CD4-positive, alpha-beta T cell treated with Interleukin-17A for 1 hour (primary cell): ENCODE measurements around the gene IKBKE.
"Not testable (repeated sequence)": the region's sequence is repeated elsewhere in the genome, so short reads cannot be mapped to it uniquely, and the experiment has no call there.

Source experiments
- DNase-seq: peaks from one replicate; pipeline ENCODE4 v3.0.0-alpha.2; 2020

IKBKE gene

DNA sequence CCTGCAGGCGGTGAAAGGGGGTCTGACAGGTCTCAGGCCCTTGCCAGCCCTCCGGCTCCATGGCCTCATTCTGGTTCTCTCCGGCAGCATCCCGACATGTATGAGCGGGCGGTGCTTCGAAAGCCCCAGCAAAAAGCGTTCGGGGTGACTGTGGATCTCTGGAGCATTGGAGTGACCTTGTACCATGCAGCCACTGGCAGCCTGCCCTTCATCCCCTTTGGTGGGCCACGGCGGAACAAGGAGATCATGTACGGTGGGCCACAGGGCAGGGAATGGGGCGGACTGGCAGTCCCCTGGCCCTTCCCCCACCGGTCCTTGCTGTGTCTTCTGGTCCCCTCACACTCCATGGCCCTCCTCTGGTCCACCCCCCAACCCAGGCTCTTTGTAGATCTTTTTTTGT lies 6.3 kb downstream of the IKBKE start:
- no peak for DNase-seq

DNA sequence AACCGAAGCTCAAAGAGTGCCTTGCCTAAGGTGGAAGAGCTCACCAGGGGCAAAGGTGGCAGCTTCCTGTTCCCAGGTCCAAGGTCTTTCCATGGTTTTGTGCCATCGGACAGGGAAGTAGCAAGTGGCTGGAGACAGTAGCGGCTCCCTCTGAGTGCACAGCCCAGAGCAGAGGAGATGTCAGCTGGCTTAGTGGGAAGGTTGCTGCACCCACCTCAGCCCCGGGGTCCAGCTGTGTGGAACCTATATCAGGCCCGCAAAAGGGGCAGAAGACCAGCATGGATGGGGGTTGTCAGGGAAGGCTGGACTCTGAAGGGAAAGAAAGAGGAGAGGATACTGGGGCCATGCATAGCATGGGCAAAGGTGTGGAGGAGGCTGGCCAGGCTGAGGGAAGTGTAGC lies 6.8 kb downstream of the IKBKE start:
- DNase-seq = no peak

DNA sequence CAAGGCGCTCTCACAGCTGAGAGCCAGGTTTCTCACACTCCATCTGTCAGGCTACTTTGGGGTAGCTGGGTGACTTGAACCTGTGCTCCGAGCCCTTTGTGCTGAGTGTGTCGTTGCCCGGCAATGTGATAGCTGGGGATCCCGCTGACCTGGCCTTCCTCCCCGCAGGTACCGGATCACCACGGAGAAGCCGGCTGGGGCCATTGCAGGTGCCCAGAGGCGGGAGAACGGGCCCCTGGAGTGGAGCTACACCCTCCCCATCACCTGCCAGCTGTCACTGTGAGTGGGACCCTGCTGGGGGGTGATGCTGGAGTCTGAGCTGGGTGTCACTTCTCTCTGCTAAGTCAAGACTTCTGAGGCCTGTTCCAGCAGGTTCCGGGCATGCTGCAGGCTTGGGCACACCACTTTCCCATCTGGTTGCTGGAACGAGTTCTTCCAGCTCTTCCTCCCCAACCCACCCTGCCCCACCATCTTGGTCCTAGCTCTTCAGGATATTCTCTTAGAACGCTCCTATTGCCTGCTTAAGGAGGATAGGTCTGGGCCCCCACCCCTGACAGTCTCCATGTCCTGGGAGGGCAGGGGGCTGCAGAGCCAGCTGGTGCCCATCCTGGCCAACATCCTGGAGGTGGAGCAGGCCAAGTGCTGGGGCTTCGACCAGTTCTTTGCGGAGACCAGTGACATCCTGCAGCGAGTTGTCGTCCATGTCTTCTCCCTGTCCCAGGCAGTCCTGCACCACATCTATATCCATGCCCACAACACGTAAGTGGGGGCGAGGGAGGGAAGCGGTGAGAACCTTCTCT lies 7.5 kb downstream of the IKBKE start:
- no peak for DNase-seq

DNA sequence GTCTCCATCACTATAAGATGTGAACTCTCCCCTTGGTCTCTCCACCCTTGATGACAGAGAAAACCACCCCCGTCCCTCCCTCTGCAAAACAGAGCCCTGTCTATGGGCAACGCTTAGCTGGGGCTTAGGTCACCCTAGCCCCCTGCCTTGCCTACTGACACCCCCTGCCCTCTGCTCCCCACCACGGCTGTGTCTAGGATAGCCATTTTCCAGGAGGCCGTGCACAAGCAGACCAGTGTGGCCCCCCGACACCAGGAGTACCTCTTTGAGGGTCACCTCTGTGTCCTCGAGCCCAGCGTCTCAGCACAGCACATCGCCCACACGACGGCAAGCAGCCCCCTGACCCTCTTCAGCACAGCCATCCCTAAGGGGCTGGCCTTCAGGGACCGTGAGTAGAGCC lies 8.5 kb downstream of the IKBKE start:
- no peak for DNase-seq

DNA sequence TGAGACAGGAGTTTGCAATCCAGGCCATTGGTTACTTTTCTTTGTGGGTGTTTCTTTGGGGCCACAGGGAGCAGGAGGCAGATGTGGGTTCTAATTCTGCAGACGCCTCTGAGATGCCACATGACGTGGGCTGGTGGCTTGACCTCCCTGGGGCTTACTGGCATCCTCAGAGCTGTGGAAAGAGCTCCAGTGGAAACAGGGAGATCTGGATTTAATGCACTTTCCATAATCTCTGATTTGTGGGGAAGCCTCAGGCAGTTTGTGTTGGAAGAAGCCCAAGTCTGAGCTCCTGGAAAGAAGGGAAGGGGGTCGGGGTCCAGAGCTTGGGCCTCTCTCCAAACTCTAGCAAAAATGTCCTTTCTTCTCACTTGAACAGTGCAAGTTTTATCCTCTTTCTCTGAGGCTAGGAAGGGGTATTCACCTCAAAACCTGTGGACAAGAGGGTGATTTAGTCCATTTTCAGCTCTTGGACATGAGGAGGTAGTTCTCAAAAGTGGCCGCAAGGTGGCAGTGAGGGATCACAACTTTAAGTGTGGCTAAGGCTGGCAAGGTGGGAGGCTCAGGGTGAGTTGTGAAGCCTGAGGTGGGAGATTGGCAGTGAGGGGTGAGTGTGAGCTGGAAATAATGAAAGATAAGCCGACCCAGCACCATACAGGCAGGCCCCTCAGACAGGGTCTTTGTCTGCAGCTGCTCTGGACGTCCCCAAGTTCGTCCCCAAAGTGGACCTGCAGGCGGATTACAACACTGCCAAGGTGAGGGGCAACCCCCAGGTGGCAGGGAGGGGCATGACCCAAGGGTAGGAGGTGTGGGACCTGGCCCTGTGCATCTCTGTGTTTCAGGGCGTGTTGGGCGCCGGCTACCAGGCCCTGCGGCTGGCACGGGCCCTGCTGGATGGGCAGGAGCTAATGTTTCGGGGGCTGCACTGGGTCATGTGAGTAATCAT lies 9.2 kb downstream of the IKBKE start:
- peak; percentile 70 for DNase-seq

DNA sequence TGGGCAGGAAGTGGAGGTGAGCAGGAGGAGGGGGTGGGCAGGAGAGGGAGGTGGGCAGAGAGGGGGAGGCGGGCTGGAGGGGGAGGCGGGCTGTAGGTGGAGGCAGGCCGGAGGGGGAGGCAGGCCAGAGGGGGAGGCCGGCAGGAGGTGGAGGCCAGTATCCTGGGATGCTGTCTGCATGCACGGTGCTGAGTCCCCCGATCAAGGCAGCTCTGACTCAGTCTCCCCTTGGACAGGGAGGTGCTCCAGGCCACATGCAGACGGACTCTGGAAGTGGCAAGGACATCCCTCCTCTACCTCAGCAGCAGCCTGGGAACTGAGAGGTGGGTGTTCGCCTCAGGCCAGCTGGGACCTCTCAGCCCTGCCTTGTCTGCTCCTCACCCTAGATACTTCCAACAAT lies 9.9 kb downstream of the IKBKE start:
- DNase-seq = no peak

DNA sequence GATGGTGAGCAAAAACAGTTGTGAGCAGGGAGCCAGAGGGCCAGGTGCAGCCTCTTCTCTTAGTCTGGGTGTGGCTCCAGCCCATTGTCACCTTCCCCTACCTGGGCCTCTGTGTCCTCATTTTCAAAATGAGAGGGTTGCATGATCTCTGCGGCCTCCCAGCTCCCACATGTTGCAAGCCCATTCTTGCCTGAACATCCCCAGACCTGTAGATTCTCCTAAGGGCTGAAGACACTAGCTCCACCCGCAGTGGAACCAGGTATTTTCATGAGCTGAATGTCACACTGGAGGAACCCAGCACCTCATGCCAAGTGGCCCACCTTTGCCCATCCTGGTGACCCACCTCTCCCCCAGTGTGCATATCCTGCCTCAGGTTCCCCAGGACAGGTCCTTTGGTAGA lies 12.3 kb downstream of the IKBKE start:
- DNase-seq = no peak

DNA sequence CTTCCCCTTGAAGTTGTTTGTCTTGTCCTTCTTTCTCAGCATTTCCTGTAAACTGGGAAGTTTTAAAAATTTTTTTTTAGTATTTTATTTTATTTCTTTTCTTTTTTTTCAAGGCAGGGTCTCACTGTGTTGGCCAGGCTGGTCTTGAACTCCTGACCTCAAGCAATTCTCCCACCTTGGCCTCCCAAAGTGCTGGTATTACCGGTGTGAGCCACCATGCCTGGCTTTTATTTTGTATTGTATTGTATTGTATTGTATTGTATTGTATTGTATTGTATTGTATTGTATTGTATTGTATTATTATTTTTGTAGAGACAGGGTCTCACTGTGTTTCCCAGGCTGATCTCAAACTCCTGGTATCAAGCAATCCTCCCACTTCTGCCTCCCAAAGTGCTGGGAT lies 13.6 kb downstream of the IKBKE start:
- not testable (repeated sequence) for DNase-seq

DNA sequence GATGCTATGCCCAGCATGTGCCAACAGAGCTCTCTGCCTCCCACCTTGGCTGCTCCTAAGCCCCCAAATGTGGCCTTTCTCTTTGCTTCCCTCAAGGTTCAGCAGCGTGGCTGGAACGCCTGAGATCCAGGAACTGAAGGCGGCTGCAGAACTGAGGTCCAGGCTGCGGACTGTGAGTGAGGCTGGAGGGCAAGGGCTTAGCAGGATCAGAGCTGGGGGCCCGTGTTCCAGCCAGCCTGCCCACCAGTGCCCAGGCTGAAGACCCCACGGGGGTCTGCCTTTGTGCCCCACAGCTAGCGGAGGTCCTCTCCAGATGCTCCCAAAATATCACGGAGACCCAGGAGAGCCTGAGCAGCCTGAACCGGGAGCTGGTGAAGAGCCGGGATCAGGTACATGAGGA lies 14.6 kb downstream of the IKBKE start:
- no peak for DNase-seq

DNA sequence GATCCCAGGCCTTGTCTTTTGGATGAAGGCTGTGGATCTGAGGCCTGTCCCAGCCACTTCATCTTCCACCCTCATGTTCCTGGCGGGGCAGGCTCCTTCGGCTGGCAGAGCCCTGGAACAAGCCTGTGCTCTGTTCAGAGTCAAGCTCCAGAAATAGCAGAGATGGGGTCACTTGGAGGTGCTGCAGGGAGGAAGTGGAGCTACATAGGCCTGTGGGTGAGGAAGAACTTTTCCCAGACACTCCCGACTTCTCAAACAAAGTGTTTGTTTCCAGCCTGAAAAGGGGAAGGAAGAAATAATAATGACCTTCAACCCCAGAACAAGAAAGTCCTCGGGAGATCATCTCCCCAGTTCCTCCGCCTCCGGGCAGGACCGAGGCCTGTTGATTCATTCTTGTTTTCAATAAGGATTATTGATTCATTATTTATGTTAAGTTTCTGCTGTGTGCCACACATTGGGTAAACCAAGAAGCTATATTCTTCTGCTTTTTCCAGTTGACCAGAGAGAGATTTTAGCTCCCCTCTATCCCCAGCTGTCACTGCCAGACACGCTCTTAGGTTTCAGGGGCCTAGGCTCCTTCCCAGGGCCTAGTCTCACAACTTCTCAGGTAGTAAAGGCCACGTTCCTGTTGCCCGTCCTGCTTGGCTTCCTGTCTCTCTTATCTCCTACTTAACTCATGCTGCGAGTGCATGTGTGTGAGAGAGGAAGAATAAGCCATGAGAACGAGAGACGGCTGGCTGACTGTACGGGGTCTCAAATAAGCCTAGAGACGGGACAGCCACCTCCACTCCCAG lies 16.9 kb downstream of the IKBKE start:
- no peak for DNase-seq

DNA sequence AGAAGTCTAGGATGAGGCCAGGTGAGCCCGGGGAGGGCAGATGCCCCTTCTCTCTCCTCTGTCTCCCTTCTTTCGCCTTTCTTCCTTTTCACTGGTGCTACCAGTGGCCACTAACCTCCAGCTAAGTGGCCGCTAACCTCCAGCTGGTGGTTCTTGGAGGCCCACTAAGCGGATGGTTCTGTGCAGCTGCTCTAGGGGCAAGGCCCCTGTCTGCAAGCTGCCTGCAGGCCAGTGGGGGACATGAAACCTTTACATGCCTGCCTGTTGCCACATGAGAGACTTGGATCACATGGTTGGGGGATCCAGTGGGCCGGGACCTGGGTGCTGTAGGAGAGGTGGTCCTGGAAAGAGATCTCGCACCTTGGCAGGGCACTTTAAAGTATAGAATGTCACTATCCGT lies 17.7 kb downstream of the IKBKE start:
- DNase-seq = no peak

DNA sequence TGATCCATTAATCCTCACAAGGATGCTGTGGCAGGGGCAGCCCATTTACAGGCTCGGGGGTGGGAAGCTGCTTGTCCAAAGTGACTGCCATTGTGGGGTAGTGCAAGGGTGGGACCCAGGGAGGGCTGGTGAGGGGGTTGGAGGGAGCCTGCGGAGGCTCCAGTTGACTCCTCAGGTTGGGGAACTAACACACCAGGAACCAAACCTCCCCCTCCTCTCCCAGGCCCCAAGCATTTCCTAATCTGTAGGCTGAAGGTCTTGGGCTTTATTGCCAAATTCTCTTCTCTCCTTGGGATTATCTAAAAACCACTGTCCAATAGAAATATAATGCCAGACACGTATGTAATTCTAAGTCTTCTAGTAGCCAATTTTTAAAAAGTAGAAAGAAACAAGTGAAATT lies 18.2 kb downstream of the IKBKE start:
- no peak for DNase-seq

DNA sequence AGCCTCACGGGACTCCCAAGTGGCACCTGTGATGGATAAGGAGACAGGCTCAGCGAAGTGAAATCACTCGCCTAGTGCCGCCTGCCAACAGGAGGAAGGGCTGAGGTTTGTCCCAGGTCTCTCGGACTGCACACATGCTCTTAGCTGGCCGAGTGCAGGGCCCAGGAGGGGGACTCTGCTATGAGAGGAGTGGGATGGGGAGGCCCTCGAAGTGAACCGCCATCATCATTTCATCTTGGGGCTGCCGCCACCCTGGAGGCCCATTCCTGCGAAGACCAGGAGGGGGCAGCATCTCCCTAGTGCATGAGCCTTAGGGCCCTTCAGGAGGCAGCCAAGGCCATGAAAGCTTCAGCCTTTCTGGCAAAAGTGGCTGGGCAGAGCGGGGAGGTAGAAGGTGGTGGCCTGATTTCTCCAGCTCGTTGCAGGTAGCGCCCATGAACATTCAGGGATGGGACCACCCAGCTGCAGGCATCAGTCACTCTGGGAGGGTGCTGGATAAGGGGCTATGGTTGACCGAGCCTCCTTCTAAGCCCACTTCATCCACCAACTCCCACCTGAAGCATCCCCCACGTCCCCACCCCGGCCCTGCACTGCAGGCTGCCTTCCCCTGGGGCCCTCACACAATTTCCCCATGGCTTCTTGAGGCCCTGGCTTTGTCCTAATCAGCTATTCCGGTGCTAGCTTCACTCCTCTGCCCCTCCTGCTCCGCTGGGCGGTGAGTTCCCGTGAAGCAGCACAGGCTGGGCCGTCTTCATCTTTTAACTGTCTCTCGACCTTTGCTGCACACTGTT lies 19.9 kb downstream of the IKBKE start:
- peak; percentile 65 for DNase-seq

DNA sequence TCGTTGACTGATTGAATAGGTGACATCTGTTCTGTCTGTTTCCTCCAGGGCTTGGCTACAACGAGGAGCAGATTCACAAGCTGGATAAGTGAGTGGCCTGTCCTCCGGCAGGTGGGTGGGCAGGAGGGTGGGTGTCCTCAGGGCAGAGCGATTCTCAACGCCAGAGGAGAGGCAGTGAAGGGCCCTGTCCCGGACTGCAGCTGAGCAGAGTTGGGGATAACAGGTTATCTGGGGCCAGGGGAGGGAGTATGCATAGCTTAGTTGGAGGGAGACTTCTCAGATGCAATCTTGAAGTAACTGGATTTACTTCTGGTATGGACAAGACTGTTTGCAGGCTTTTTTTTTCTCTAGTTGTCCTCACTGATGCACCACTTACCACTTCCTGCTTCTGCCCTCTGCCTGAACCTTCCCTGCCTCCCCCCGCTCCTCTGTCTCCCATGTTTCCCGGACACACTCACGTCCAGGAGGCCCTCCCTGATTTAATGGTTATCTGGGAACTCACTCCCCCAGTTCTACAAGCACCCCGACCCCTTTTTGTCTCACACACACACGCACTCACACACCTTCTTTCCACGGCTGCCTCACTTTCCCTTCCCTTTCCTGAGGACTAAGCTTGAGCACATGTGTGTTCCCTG lies 20.6 kb downstream of the IKBKE start:
- DNase-seq = no peak

DNA sequence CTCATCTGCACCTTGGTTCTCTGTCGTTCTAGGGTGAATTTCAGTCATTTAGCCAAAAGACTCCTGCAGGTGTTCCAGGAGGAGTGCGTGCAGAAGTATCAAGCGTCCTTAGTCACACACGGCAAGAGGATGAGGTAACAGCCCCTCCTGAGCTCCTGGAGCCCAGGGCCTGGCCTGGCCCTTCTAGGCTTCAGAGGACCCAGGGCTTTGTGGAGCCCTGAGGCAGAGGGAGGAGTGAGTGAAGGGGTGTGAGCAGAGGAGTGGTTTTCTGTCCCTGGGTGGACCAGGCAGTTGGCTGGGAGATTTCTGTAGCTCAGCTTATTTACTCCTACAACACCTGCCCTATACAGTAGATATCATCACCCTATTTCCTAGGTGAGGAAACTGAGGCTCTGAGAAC lies 21.3 kb downstream of the IKBKE start:
- DNase-seq = no peak

DNA sequence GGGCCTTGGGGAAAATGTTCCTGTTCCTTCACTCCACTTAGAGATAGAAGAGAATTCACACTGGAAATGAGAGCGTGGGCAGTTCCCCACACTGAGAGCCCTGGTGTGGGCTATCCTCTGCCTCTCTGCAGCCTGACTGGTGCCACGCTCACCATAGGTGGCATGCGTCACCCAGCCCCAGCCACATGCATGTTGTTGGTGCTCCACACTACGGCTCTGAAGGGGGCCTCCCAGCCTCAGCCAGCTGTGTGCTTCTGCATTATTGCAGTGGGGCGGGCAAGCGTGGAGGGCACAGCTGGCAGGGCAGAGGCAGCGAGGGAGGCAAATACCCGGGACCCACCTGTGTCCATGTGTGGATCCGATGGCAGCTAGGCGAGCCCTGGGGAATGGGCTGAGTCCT lies 22.3 kb downstream of the IKBKE start:
- DNase-seq = no peak

DNA sequence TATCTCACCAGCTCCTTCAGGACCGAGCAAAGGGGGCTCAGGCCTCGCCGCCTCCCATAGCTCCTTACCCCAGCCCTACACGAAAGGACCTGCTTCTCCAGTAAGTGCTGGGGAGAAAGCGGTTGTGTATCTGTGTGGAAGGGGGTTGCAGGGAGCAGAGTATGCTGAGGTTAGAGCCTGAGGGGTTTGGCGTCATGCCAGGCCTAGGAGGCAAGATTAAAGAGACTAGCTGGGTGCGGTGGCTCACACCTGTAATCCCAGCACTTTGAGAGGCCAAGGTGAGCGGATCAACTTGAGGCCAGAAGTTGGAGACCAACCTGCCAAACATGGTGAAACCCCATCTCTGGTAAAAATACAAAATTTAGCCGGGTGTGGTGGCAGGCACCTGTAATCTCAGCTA lies 23.0 kb downstream of the IKBKE start:
- DNase-seq = no peak

DNA sequence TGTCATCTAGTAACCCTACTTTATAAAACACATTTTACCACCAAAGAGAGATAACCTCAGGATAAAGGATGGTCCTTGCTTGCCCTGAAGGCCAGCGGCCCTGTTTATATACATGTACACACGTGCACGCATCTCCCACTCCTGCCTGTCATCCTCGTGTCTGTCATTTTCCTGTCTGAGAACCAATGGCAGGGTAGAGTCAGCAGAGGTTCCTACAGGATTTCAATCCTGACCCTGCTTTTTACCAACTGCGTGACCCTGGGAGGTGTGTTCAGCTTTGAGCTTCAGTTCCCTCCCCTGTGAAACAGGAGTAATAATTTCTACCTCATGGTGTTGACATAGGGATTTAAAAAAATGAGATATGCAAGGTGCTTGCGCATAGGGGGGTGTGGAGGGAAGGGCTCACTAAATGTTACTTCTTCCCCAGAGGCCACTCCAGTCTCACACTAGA lies 24.8 kb downstream of the IKBKE start:
- no peak for DNase-seq

DNA sequence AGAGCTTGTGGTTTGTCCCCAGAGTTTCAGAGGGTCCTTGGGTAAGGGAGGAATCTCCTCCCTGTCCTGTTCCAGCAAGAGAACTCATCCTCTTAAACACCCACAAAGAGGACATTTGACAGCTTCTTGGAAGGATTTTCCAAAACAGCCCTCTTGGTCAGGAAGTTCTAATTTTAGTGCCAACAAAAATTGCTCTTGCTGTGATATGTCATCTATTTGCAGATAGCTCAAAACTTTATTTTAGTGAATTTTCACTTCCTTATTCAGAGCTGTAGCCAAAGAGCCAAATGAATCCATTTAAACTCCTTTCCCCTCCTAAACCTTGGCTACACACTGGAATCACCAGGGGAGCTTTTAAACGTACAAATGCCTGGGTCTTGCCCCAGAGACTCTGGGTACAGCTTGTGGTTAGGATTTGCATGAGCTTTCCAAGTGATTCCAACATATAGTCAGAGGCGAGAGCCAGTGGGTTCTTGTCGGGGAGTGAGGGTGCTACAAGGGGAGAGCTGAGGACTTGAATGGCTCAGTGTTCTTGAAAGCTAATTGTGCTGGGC lies 25.3 kb downstream of the IKBKE start:
- DNase-seq = no peak

DNA sequence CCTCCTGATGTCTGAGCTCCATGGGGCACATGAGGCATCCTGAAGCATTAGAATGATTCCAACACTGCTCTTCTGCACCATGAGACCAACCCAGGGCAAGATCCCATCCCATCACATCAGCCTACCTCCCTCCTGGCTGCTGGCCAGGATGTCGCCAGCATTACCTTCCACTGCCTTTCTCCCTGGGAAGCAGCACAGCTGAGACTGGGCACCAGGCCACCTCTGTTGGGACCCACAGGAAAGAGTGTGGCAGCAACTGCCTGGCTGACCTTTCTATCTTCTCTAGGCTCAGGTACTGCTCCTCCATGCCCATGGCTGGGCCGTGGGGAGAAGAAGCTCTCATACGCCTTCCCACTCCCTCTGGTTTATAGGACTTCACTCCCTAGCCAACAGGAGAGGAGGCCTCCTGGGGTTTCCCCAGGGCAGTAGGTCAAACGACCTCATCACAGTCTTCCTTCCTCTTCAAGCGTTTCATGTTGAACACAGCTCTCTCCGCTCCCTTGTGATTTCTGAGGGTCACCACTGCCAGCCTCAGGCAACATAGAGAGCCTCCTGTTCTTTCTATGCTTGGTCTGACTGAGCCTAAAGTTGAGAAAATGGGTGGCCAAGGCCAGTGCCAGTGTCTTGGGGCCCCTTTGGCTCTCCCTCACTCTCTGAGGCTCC lies 26.0 kb downstream of the IKBKE start:
- DNase-seq = no peak

DNA sequence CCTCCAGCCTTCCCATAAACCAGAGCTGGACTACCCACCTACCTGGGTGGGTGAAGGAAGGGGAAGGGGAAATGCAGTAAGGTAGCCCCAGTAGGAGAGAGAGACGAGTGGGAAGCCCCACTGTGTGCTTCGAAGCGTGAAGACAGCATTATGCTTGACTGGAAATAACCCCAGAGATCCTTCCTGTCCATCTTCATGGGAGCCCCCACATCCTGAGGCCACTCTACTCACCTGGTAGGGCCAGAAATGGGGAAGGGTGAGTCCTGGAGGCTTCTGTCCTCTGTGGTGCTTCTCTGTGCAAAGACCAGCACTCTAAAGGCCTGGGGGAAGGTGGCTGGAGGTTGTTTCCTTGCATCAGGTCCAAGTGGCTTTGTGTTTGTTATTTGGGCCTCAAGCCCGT lies 27.1 kb downstream of the IKBKE start:
- no peak for DNase-seq
